DOHH2 (cell line): Measurements from ENCODE around the gene CDH18.

ENCODE experiments used
- EZH2phosphoT487 ChIP-seq: fragments of 200-600 bp; sonication (generic); IDR thresholded peaks from 2 replicates; pipeline ENCODE4 v1.6.1; 2017; ENCODE audit warnings: borderline replicate concordance, mild to moderate bottlenecking, antibody characterized with exemption, low read length, moderate library complexity, mixed read lengths
- TF ChIP-seq, protein P1 (sequence below): fragments of 200-600 bp; sonication (generic); IDR thresholded peaks from one replicate; pipeline ENCODE4 v1.5.1; 2014; ENCODE audit warnings: antibody characterized with exemption, mild to moderate bottlenecking, low read depth, low read length; ENCODE audit not compliant: poor library complexity, severe bottlenecking

DNA sequence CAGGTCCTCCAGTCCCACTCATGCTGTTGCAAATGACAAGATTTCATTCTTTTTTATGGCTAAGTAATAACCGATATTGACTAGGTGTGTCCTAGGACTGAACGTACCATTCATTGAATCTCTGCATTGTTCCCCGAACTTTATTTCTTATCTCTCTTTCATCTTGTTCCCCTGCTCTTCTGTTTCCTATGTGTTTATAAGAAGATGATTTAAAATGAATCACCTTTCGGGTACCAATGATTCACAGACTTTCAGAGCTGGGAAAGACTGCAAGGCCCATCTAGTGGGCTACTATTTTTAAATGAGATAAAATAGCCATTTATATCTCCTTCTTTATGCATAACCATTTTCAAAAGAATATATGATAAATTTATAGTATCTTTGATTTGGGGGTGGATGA lies 133.0 kb downstream of the CDH18 start:
- TF ChIP-seq, protein P1, sequence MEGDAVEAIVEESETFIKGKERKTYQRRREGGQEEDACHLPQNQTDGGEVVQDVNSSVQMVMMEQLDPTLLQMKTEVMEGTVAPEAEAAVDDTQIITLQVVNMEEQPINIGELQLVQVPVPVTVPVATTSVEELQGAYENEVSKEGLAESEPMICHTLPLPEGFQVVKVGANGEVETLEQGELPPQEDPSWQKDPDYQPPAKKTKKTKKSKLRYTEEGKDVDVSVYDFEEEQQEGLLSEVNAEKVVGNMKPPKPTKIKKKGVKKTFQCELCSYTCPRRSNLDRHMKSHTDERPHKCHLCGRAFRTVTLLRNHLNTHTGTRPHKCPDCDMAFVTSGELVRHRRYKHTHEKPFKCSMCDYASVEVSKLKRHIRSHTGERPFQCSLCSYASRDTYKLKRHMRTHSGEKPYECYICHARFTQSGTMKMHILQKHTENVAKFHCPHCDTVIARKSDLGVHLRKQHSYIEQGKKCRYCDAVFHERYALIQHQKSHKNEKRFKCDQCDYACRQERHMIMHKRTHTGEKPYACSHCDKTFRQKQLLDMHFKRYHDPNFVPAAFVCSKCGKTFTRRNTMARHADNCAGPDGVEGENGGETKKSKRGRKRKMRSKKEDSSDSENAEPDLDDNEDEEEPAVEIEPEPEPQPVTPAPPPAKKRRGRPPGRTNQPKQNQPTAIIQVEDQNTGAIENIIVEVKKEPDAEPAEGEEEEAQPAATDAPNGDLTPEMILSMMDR, result no peak
- TF ChIP-seq EZH2phosphoT487, result no peak
